Prostate gland (tissue), 2 donors: Measurements from ENCODE around the gene AMPH.

ENCODE experiments used
- CTCF ChIP-seq, 4 experiments: fragments of 200-600 bp in 2 of 4; fragments of 450-650 bp in 2 of 4; sonication (generic) in 2 of 4; IDR thresholded peaks; 1 replicate in 3 of 4; 2 replicates in 1 of 4; pipeline ENCODE4 v1.5.1; 2016 to 2019; ENCODE audit warnings: antibody characterized with exemption in 4 of 4, mild to moderate bottlenecking in 2 of 4, moderate library complexity in 2 of 4
- POLR2AphosphoS5 ChIP-seq: sonication (generic); formaldehyde crosslinking; IDR thresholded peaks from one replicate; pipeline ENCODE4 v1.6.1; 2017; ENCODE audit warnings: antibody characterized with exemption

DNA sequence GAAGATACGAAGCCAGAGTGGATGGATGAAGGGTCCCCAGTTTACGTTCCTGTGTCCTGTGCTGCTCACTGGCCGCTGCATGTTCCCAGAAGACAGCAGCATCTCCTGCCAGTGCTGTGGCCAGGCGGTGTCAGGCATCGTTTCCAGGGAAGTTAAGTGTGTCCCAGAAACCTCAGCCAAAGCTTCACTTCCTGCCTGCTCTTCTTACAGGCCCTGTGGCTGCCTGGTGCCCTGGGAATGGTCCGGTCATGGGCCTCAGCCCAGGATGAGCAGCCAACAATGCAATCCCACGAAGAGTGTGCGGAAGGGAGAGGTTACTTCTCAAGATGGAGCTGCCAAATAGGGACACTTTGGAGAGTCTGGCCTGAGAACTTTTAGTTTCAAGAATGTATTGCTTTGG is 258.0 kb downstream of the AMPH start:
- no peak for TF ChIP-seq CTCF (IDR thresholded peaks at IDR 0.05)
- TF ChIP-seq POLR2AphosphoS5 = no peak
